ENCODE data around the gene BHLHE40.

BHLHE40 gene

GRCh38 chr3:4981294-4981664 is 2.0 kb downstream of the BHLHE40 start:
- DNase-seq (ENCODE audit: low spot score), result no peak
- TF ChIP-seq CTCF (IDR thresholded peaks at IDR 0.05; ENCODE audit: extremely low read depth, missing control alignments), result no peak

- TF ChIP-seq CTCF (IDR thresholded peaks at IDR 0.05; ENCODE audit: extremely low read depth, missing control alignments), result no peak
- no peak for DNase-seq (ENCODE audit: low spot score)
Observed at GRCh38 chr3:4981665-4982494, 2.6 kb downstream of the BHLHE40 start.

GRCh38 chr3:4982773-4983738 is 3.8 kb downstream of the BHLHE40 start:
- TF ChIP-seq CTCF (IDR thresholded peaks at IDR 0.05; ENCODE audit: extremely low read depth, missing control alignments), result no peak
- no peak for DNase-seq (ENCODE audit: low spot score)

- TF ChIP-seq CTCF (IDR thresholded peaks at IDR 0.05; ENCODE audit: extremely low read depth, missing control alignments), result no peak
- peak; percentile 69 for DNase-seq (ENCODE audit: low spot score)
Observed at GRCh38 chr3:4983739-4984510, 4.7 kb downstream of the BHLHE40 start.

- no peak for DNase-seq (ENCODE audit: low spot score)
- TF ChIP-seq CTCF (IDR thresholded peaks at IDR 0.05; ENCODE audit: extremely low read depth, missing control alignments), result no peak
Observed at GRCh38 chr3:4984511-4984864, 5.3 kb downstream of the BHLHE40 start.

- TF ChIP-seq CTCF (IDR thresholded peaks at IDR 0.05; ENCODE audit: extremely low read depth, missing control alignments), result no peak
- DNase-seq (ENCODE audit: low spot score), result no peak
Observed at GRCh38 chr3:4985330-4986174, 6.3 kb downstream of the BHLHE40 start.
